A204.1 (cell line): Measurements from ENCODE around the gene DYNC1H1.

ENCODE experiments used
- FAIRE-seq: peaks from 2 replicates; lab custom pipeline; 2012; peaks lifted over from hg19 to GRCh38; lab: Jason Lieb, UNC

Gene DYNC1H1

GRCh38 chr14:102092806-102093205 is 128.4 kb downstream of the DYNC1H1 start:
- FAIRE-seq, result no peak

GRCh38 chr14:102094101-102094500 is 129.7 kb downstream of the DYNC1H1 start:
- FAIRE-seq, result no peak

- FAIRE-seq, result no peak
These were observed 131.0 kb downstream of the DYNC1H1 start for GRCh38 chr14:102095231-102095870.

- no peak for FAIRE-seq
These were observed 131.6 kb downstream of the DYNC1H1 start for GRCh38 chr14:102095871-102096568.

- FAIRE-seq, result peak; percentile 90
These were observed 132.3 kb downstream of the DYNC1H1 start for GRCh38 chr14:102096569-102097188.

- no peak for FAIRE-seq
These were observed 133.2 kb downstream of the DYNC1H1 start for GRCh38 chr14:102097441-102098135.

- FAIRE-seq, result no peak
These were observed 138.8 kb downstream of the DYNC1H1 start for GRCh38 chr14:102103062-102103695.

GRCh38 chr14:102105369-102105768 is 141.0 kb downstream of the DYNC1H1 start:
- no peak for FAIRE-seq
